ENCODE measurements around the gene RAD51B. TPM values are rescaled to one million over a fixed set of nuclear protein-coding genes. Genes with fewer than 3 reads are reported as not detected.

The RAD51B gene
- total RNA-seq, 4 donors from 2014 or later: 19.6 to 39.7 (median 25.4) TPM

DNA sequence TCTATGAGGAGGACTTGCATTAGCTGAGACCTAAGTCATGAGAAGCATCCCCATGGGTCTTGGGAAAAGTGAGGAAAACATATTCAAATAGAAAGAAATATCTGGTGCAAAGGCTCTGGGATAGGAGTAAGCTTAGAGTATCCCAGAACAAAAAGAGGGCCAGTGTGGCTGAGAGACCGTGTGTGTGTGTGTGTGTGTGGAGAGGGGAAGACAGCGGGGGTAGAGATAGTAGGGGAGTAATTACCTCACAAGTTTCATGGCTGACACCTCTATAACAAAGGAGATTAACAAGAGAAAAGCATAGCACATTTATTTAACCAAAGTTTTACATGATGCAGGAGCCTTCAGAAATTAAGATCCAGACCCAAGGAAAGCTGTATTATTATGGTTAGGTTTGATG lies 440.5 kb downstream of the RAD51B start:
- 85% methylated on average over 2 of the region's 2 CpGs for WGBS
- Histone ChIP-seq H3K36me3 (no peaks in the 10 kb centered on the region), H3K27me3 (no peaks in the 10 kb centered on the region), H3K4me1 (peaks cover 16% of the 10 kb centered on the region), H3K27ac (no peak overlapping the region), H3K4me3 (no peak overlapping the region), H3K9me3 (no peaks in the 10 kb centered on the region)
- TF ChIP-seq POLR2AphosphoS5 (IDR thresholded peaks at IDR 0.05) (no peak), EP300 (IDR thresholded peaks at IDR 0.05) (no peak), POLR2A (IDR thresholded peaks at IDR 0.05) (no peak)
- TF ChIP-seq, protein P1, sequence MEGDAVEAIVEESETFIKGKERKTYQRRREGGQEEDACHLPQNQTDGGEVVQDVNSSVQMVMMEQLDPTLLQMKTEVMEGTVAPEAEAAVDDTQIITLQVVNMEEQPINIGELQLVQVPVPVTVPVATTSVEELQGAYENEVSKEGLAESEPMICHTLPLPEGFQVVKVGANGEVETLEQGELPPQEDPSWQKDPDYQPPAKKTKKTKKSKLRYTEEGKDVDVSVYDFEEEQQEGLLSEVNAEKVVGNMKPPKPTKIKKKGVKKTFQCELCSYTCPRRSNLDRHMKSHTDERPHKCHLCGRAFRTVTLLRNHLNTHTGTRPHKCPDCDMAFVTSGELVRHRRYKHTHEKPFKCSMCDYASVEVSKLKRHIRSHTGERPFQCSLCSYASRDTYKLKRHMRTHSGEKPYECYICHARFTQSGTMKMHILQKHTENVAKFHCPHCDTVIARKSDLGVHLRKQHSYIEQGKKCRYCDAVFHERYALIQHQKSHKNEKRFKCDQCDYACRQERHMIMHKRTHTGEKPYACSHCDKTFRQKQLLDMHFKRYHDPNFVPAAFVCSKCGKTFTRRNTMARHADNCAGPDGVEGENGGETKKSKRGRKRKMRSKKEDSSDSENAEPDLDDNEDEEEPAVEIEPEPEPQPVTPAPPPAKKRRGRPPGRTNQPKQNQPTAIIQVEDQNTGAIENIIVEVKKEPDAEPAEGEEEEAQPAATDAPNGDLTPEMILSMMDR (IDR thresholded peaks at IDR 0.05): no peak
- DNase-seq (ENCODE audit: low spot score in 2 of 2): no peak

DNA sequence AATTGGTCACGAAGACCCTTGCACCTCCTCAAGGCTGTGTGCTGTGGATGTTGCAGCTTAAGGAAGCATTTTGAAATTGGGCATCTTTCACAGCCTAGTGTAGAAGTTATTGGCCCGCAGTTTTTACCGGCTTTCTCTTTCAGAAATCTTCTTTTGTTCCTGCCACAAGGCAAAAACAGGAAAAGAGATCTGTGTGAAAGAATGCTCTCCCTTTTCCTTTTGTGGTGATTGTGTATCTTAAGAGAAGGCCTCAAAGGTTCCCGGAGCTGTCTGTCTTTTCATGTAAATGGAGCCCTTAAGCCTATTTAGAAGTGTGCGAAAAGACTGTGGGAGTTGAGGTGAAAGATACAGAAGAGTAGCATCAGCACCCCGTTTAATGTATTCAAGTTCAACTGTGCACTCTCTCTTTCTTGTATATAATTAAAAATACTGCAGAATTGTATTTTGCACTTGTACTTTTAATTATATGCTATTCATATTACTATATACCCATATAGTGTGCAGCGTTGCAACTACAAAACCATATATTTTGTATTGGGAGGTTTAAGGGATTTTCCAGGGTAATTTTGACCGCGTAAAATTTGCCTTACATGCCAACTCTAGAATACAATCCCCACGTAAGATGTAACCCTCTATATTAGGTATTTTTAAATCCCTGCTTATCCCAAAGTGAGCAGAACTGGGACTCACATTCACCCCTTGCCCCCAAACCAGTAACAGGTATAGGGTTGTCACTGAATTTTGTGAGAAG lies 441.7 kb downstream of the RAD51B start:
- no peak overlapping the region for H3K4me3 ChIP-seq
- no peak for DNase-seq (ENCODE audit: low spot score in 2 of 2)
- H3K9me3 ChIP-seq: no peaks in the 10 kb centered on the region
- no peaks in the 10 kb centered on the region for H3K27me3 ChIP-seq
- no peaks in the 10 kb centered on the region for H3K36me3 ChIP-seq
- H3K27ac ChIP-seq: no peak overlapping the region
- TF ChIP-seq EP300 (IDR thresholded peaks at IDR 0.05) (no peak), POLR2A (IDR thresholded peaks at IDR 0.05) (no peak), POLR2AphosphoS5 (IDR thresholded peaks at IDR 0.05) (no peak)
- TF ChIP-seq, protein P1 (IDR thresholded peaks at IDR 0.05): no peak
- peaks cover 5% of the 10 kb centered on the region for H3K4me1 ChIP-seq
- 75% methylated on average over 10 of the region's 10 CpGs for WGBS

DNA sequence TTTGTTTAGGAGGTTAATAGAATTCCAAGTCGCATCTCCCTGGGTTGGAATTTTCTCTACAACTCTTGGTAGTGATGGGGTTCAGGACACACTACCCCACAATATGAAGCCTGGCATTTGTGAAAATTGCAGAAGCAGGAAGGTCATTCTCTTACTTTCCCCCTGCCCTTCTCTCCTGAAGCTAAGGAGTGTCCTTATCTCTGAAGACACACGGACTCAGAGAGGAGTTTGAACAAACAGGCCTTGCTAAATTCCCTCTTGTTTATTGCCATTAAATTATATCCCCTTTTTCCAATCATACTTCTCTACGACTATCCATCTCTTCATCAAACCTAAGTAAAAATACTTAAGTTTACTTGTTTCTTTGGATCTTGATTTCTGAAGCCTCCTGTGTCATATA lies 443.0 kb downstream of the RAD51B start:
- H3K27me3 ChIP-seq: no peaks in the 10 kb centered on the region
- H3K4me1 ChIP-seq: peaks cover 7% of the 10 kb centered on the region
- no peaks in the 10 kb centered on the region for H3K36me3 ChIP-seq
- TF ChIP-seq POLR2AphosphoS5 (IDR thresholded peaks at IDR 0.05) (no peak), POLR2A (IDR thresholded peaks at IDR 0.05) (no peak), EP300 (IDR thresholded peaks at IDR 0.05) (no peak)
- TF ChIP-seq, protein P1 (IDR thresholded peaks at IDR 0.05): no peak
- DNase-seq (ENCODE audit: low spot score in 2 of 2): no peak
- H3K4me3 ChIP-seq: no peak overlapping the region
- H3K27ac ChIP-seq: no peak overlapping the region
- no peaks in the 10 kb centered on the region for H3K9me3 ChIP-seq
- 85% methylated on average over 3 of the region's 3 CpGs for WGBS

DNA sequence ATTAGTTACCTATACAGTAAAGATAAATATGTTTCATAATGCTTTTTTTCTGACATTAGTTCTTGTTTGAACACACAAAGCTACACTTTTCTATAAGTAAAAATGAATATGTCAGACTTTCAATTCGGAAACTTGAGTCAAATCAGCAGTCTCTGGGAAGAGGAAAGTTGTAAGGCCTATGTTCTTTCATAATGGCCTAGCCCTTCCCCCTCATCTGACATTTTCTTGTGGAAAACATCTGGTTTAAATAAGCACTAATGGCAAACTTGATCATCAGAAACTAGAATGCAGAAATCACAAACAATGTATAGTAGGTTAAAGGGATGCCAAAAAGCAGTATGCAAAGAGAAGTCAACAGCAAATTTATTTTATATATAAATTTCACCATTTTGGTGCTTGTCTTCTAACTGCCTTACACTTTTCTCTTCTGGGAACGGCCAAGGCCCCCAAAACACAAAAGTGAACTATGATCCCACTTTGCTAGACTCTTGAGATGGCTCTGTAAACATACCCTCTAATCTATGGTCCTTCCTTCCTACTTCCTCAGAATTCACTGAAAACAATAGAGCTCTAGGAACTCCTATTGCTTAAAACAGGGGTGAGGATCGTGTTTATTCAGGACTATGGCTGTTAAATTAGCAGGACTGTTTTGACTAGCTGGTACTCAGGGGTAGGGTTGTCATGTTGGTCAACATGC lies 444.1 kb downstream of the RAD51B start:
- Histone ChIP-seq H3K27ac (no peak overlapping the region), H3K36me3 (no peaks in the 10 kb centered on the region), H3K4me3 (no peak overlapping the region), H3K9me3 (no peaks in the 10 kb centered on the region), H3K27me3 (no peaks in the 10 kb centered on the region), H3K4me1 (peaks cover 14% of the 10 kb centered on the region)
- TF ChIP-seq EP300 (IDR thresholded peaks at IDR 0.05) (no peak), POLR2A (IDR thresholded peaks at IDR 0.05) (no peak)
- DNase-seq (ENCODE audit: low spot score in 2 of 2): no peak
- WGBS: 83% methylated on average over 3 of the region's 3 CpGs

DNA sequence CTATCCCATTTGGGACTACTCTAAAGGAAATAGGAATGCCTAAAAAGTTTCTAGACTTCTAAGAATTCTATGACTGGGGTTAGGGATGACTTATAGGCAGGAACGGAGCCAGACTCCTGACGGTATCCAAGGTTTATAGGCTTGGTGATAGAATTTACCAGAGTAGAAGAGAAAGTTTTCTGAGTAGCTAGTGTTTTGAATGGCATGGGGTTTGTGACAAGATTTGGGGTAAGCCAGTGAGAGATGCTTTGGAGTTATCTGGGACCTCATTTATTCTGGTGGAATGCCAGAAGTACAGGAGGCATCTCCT lies 444.6 kb downstream of the RAD51B start:
- Histone ChIP-seq H3K27ac (no peak overlapping the region), H3K27me3 (no peaks in the 10 kb centered on the region), H3K9me3 (no peaks in the 10 kb centered on the region), H3K36me3 (no peaks in the 10 kb centered on the region), H3K4me3 (no peak overlapping the region), H3K4me1 (peaks cover 19% of the 10 kb centered on the region)
- WGBS: 87% methylated on average over 2 of the region's 2 CpGs
- TF ChIP-seq EP300 (IDR thresholded peaks at IDR 0.05): no peak
- TF ChIP-seq, protein P1 (IDR thresholded peaks at IDR 0.05): no peak
- TF ChIP-seq POLR2AphosphoS5 (IDR thresholded peaks at IDR 0.05): no peak
- no peak for TF ChIP-seq POLR2A (IDR thresholded peaks at IDR 0.05)
- DNase-seq (ENCODE audit: low spot score in 2 of 2): no peak
